ENCODE results near the gene RDH12.

The RDH12 gene

DNA sequence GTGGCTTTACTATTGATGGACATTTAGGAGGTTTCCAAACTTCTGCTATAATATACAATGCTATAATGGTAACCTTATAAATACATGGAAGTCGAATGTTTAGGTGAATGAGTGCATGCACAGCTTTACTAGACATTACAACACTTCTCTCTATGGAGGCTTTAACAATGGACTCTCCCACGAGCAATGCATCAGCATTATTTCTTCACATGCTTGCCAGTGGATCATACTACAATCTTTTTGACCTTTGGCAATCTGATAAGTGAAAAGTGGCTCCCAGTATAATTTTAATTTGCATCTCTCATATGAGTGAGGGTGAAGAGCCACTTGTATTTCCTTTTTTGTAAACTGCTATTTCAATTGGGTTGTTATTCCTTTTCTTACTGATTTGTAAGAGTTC is 18.2 kb downstream of the RDH12 start (continued):
- TF ChIP-seq, protein P1, sequence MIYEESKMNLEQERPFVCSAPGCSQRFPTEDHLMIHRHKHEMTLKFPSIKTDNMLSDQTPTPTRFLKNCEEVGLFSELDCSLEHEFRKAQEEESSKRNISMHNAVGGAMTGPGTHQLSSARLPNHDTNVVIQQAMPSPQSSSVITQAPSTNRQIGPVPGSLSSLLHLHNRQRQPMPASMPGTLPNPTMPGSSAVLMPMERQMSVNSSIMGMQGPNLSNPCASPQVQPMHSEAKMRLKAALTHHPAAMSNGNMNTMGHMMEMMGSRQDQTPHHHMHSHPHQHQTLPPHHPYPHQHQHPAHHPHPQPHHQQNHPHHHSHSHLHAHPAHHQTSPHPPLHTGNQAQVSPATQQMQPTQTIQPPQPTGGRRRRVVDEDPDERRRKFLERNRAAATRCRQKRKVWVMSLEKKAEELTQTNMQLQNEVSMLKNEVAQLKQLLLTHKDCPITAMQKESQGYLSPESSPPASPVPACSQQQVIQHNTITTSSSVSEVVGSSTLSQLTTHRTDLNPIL (CRISPR knock-in tag; IDR thresholded peaks at IDR 0.05; ENCODE audit: low read depth), result no peak
- no peak for TF ChIP-seq ZNF8 (CRISPR knock-in tag; IDR thresholded peaks at IDR 0.05)
- no peak for TF ChIP-seq TCF4 (CRISPR knock-in tag; IDR thresholded peaks at IDR 0.05; ENCODE audit: borderline replicate concordance)
- no peak for TF ChIP-seq BACH2 (CRISPR knock-in tag; IDR thresholded peaks at IDR 0.05; ENCODE audit: borderline replicate concordance)
- TF ChIP-seq ZNF565 (CRISPR knock-in tag; conservative IDR thresholded peaks at IDR 0.05; ENCODE audit: low read depth), result no peak
- no peak for TF ChIP-seq CSDC2 (CRISPR knock-in tag; IDR thresholded peaks at IDR 0.05)
- TF ChIP-seq TOX (CRISPR knock-in tag; IDR thresholded peaks at IDR 0.05; ENCODE audit: borderline replicate concordance), result no peak
- TF ChIP-seq GLIS3 (CRISPR knock-in tag; IDR thresholded peaks at IDR 0.05), result no peak
- TF ChIP-seq ISL1 (CRISPR knock-in tag; IDR thresholded peaks at IDR 0.05), result no peak

DNA sequence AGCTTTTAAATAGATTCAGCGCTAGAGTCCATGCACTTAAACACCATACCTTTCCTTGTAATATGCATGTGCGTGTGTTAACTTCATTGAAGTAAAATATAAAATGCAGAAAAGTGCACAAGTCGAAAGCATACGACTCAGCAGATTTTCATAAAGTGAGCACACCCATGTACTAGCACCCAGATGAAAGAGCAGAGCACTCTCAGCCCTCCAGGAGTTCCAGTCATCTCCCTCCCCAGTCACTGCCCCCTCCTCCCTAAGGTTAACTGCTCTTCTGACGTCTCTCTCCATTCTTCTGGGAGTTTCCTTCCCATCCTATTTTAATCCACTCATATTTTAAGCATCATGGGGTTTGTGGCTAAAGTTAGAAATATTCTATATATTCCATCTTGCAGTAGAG is 20.2 kb downstream of the RDH12 start:
- TF ChIP-seq ESRRG (CRISPR knock-in tag; IDR thresholded peaks at IDR 0.05), result no peak
- no peak for TF ChIP-seq CSDC2 (CRISPR knock-in tag; IDR thresholded peaks at IDR 0.05)
- no peak for TF ChIP-seq SNAI2 (CRISPR knock-in tag; IDR thresholded peaks at IDR 0.05)
- TF ChIP-seq PPARA (CRISPR knock-in tag; IDR thresholded peaks at IDR 0.05; ENCODE audit: borderline replicate concordance), result no peak
- TF ChIP-seq ISL1 (CRISPR knock-in tag; IDR thresholded peaks at IDR 0.05), result no peak
- no peak for TF ChIP-seq ARNTL (CRISPR knock-in tag; IDR thresholded peaks at IDR 0.05; ENCODE audit: borderline replicate concordance, low read depth)
- TF ChIP-seq ZFP3 (CRISPR knock-in tag; IDR thresholded peaks at IDR 0.05), result no peak
- TF ChIP-seq, protein P2, sequence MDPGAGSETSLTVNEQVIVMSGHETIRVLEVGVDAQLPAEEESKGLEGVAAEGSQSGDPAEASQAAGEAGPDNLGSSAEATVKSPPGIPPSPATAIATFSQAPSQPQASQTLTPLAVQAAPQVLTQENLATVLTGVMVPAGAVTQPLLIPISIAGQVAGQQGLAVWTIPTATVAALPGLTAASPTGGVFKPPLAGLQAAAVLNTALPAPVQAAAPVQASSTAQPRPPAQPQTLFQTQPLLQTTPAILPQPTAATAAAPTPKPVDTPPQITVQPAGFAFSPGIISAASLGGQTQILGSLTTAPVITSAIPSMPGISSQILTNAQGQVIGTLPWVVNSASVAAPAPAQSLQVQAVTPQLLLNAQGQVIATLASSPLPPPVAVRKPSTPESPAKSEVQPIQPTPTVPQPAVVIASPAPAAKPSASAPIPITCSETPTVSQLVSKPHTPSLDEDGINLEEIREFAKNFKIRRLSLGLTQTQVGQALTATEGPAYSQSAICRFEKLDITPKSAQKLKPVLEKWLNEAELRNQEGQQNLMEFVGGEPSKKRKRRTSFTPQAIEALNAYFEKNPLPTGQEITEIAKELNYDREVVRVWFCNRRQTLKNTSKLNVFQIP (CRISPR knock-in tag; IDR thresholded peaks at IDR 0.05; ENCODE audit: borderline replicate concordance, low read depth), result no peak
- no peak for TF ChIP-seq ZNF70 (CRISPR knock-in tag; IDR thresholded peaks at IDR 0.05)
- TF ChIP-seq ZC3H10 (CRISPR knock-in tag; IDR thresholded peaks at IDR 0.05), result no peak
- ATAC-seq, result no peak

DNA sequence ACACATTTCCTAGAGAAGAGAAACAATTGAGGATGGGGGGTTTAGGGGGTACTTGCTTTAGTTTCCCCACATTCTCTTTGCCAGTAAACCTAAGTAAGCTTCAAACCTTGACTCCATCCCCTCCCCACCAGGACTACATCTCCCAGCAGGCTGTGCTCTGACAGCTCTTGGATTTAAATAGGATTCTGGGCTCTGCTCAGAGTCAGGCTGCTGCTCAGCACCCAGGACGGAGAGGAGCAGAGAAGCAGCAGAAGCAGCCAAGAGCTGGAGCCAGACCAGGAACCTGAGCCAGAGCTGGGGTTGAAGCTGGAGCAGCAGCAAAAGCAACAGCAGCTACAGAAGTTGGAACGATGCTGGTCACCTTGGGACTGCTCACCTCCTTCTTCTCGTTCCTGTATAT is 20.6 kb downstream of the RDH12 start:
- TF ChIP-seq ISL1 (CRISPR knock-in tag; IDR thresholded peaks at IDR 0.05), result no peak
- no peak for TF ChIP-seq GLIS3 (CRISPR knock-in tag; IDR thresholded peaks at IDR 0.05)
- no peak for TF ChIP-seq TCF4 (CRISPR knock-in tag; IDR thresholded peaks at IDR 0.05; ENCODE audit: borderline replicate concordance)
- TF ChIP-seq, protein P1 (CRISPR knock-in tag; IDR thresholded peaks at IDR 0.05; ENCODE audit: low read depth), result no peak
- TF ChIP-seq ZNF8 (CRISPR knock-in tag; IDR thresholded peaks at IDR 0.05), result no peak
- peak; percentile 87 for ATAC-seq

DNA sequence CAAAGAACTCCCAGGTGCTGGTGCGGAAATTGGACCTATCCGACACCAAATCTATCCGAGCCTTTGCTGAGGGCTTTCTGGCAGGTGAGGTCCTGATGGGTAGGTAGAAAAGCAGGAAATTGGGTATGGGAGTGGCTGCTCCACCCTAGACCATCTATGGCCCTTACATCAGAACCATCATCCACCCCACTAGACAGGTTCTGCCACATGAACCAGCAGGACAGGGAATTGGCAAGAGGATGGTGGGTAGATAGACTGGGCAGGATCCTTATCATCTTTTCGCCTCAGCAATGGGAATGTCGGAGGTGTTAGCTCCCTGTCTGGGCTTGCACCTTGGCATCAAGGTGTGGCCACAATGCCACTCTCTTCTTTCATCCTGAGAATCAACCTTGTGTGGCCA is 23.5 kb downstream of the RDH12 start:
- TF ChIP-seq, protein P3, sequence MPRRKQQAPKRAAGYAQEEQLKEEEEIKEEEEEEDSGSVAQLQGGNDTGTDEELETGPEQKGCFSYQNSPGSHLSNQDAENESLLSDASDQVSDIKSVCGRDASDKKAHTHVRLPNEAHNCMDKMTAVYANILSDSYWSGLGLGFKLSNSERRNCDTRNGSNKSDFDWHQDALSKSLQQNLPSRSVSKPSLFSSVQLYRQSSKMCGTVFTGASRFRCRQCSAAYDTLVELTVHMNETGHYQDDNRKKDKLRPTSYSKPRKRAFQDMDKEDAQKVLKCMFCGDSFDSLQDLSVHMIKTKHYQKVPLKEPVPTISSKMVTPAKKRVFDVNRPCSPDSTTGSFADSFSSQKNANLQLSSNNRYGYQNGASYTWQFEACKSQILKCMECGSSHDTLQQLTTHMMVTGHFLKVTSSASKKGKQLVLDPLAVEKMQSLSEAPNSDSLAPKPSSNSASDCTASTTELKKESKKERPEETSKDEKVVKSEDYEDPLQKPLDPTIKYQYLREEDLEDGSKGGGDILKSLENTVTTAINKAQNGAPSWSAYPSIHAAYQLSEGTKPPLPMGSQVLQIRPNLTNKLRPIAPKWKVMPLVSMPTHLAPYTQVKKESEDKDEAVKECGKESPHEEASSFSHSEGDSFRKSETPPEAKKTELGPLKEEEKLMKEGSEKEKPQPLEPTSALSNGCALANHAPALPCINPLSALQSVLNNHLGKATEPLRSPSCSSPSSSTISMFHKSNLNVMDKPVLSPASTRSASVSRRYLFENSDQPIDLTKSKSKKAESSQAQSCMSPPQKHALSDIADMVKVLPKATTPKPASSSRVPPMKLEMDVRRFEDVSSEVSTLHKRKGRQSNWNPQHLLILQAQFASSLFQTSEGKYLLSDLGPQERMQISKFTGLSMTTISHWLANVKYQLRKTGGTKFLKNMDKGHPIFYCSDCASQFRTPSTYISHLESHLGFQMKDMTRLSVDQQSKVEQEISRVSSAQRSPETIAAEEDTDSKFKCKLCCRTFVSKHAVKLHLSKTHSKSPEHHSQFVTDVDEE (CRISPR knock-in tag; IDR thresholded peaks at IDR 0.05), result no peak
- TF ChIP-seq ZNF565 (CRISPR knock-in tag; conservative IDR thresholded peaks at IDR 0.05; ENCODE audit: low read depth) (no peak), ISL1 (CRISPR knock-in tag; IDR thresholded peaks at IDR 0.05) (no peak), ZNF70 (CRISPR knock-in tag; IDR thresholded peaks at IDR 0.05) (no peak), ZNF8 (CRISPR knock-in tag; IDR thresholded peaks at IDR 0.05) (no peak)
- TF ChIP-seq, protein P1 (CRISPR knock-in tag; IDR thresholded peaks at IDR 0.05; ENCODE audit: low read depth), result no peak
- TF ChIP-seq, protein P4, sequence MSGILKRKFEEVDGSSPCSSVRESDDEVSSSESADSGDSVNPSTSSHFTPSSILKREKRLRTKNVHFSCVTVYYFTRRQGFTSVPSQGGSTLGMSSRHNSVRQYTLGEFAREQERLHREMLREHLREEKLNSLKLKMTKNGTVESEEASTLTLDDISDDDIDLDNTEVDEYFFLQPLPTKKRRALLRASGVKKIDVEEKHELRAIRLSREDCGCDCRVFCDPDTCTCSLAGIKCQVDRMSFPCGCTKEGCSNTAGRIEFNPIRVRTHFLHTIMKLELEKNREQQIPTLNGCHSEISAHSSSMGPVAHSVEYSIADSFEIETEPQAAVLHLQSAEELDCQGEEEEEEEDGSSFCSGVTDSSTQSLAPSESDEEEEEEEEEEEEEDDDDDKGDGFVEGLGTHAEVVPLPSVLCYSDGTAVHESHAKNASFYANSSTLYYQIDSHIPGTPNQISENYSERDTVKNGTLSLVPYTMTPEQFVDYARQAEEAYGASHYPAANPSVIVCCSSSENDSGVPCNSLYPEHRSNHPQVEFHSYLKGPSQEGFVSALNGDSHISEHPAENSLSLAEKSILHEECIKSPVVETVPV (CRISPR knock-in tag; IDR thresholded peaks at IDR 0.05), result no peak
- no peak for ATAC-seq
